SH-SY5Y (cell line): ENCODE results near the gene GCKR.

Experiments used
- GATA2 ChIP-seq: IDR thresholded peaks from 2 replicates; pipeline ENCODE4 v1.6.1; 2011; ENCODE audit warnings: mild to moderate bottlenecking, low read depth, low read length
- GATA3 ChIP-seq: IDR thresholded peaks from 2 replicates; pipeline ENCODE4 v1.6.1; 2011; ENCODE audit warnings: low read depth, mild to moderate bottlenecking, low read length, moderate library complexity

DNA sequence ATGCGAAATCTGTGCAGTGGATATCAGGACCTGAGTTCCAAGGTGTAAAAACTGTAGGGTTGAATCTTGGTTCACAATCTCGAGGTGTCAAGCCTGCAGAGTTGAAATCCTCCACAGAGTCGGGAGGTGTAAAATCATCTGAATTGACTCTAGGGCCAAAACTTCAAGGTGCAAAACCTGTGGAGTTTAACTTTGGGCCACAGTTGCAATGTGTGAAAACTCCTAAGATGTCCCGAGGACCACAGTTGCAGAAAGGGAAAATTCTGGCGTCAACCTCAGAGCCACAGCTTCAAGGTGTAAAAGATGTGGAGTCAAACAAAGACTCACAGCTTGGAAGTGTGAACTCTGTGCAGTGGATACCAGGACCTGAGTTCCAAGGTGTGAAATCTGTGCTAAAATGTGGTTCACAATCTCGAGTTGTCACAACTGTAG, 76.4 kb downstream of the GCKR start:
- no peak for TF ChIP-seq GATA3
- no peak for TF ChIP-seq GATA2
